Parathyroid adenoma (tissue), 2 donors: ENCODE data around the gene C19orf73.

Source experiments
- H2AFZ ChIP-seq: fragments of 300-600 bp; sonication (generic); one replicate; pipeline ENCODE4 v1.7.0; 2017; ENCODE audit warnings: antibody characterized with exemption, mild to moderate bottlenecking
- H3K27ac ChIP-seq: fragments of 300-600 bp; sonication (generic); one replicate; pipeline ENCODE4 v1.7.0; 2017
- H3K27me3 ChIP-seq: fragments of 300-600 bp; sonication (generic); one replicate; pipeline ENCODE4 v1.7.0; 2017; ENCODE audit warnings: low read length; ENCODE audit not compliant: control insufficient read depth, insufficient read depth
- H3K36me3 ChIP-seq: fragments of 300-600 bp; sonication (generic); one replicate; pipeline ENCODE4 v1.7.0; 2017; ENCODE audit warnings: low read length; ENCODE audit not compliant: control insufficient read depth, insufficient read depth
- H3K4me1 ChIP-seq: fragments of 300-600 bp; sonication (generic); one replicate; pipeline ENCODE4 v1.7.0; 2017; ENCODE audit warnings: control low read depth
- H3K4me2 ChIP-seq: fragments of 300-600 bp; sonication (generic); one replicate; pipeline ENCODE4 v1.7.0; 2017; ENCODE audit warnings: low read length
- H3K4me3 ChIP-seq: fragments of 300-600 bp; sonication (generic); one replicate; pipeline ENCODE4 v1.7.0; 2017; ENCODE audit warnings: low read depth, low read length
- H3K79me2 ChIP-seq: fragments of 300-600 bp; sonication (generic); one replicate; pipeline ENCODE4 v1.7.0; 2017; ENCODE audit warnings: control low read depth
- H3K9ac ChIP-seq: fragments of 300-600 bp; sonication (generic); one replicate; pipeline ENCODE4 v1.7.0; 2017; ENCODE audit warnings: mild to moderate bottlenecking
- H3K9me3 ChIP-seq: fragments of 300-600 bp; sonication (generic); one replicate; pipeline ENCODE4 v1.7.0; 2017; ENCODE audit warnings: low read length; ENCODE audit not compliant: control insufficient read depth
- CTCF ChIP-seq: fragments of 300-600 bp; sonication (generic); IDR thresholded peaks from one replicate; pipeline ENCODE4 v1.7.0; 2017; ENCODE audit warnings: antibody characterized with exemption, mild to moderate bottlenecking
- donor health status: primary hyperparathyroidism.

Gene C19orf73

GRCh38 chr19:49120868-49121267, 1.9 kb upstream of the C19orf73 start:
- Histone ChIP-seq H3K36me3 (no peaks in the 10 kb centered on the region), H3K79me2 (no peaks in the 10 kb centered on the region), H3K4me2 (no peak overlapping the region), H3K4me1 (peaks cover 17% of the 10 kb centered on the region), H3K9me3 (no peaks in the 10 kb centered on the region), H3K27me3 (no peaks in the 10 kb centered on the region), H3K27ac (no peak overlapping the region), H3K4me3 (no peak overlapping the region), H2AFZ (no peak overlapping the region), H3K9ac (no peak overlapping the region)
- TF ChIP-seq CTCF = no peak

GRCh38 chr19:49120325-49120683, 1.4 kb upstream of the C19orf73 start:
- no peaks in the 10 kb centered on the region for H3K27me3 ChIP-seq
- no peak for TF ChIP-seq CTCF
- H3K27ac ChIP-seq = no peak overlapping the region
- H3K79me2 ChIP-seq = no peaks in the 10 kb centered on the region
- no peaks in the 10 kb centered on the region for H3K36me3 ChIP-seq
- H3K4me3 ChIP-seq = no peak overlapping the region
- peak overlapping the region; percentile 91 for H3K4me2 ChIP-seq
- peaks cover 17% of the 10 kb centered on the region for H3K4me1 ChIP-seq
- no peaks in the 10 kb centered on the region for H3K9me3 ChIP-seq
- peak overlapping the region; percentile 69 for H3K9ac ChIP-seq
- peak overlapping the region; percentile 95 for H2AFZ ChIP-seq

GRCh38 chr19:49119411-49120324, 725 bp upstream of the C19orf73 start, which contains the start of gene PPFIA3:
Gene PPFIA3 (plus strand): TSS chr19:49119544. CDS start chr19:49127874, 8,330 bp downstream.
- peak within 1 kb of the TSS; percentile 69 for H3K9ac ChIP-seq
- H3K36me3 ChIP-seq = no peaks in the 10 kb centered on the region
- peak within 1 kb of the TSS; percentile 95 for H2AFZ ChIP-seq
- H3K4me2 ChIP-seq = peak within 1 kb of the TSS; percentile 100
- peak within 1 kb of the TSS; percentile 96 for H3K27ac ChIP-seq
- peaks cover 17% of the 10 kb centered on the region for H3K4me1 ChIP-seq
- no peaks in the 10 kb centered on the region for H3K27me3 ChIP-seq
- TF ChIP-seq CTCF = peak; percentile 5
- no peaks in the 10 kb centered on the region for H3K79me2 ChIP-seq
- peak within 1 kb of the TSS; percentile 91 for H3K4me3 ChIP-seq
- no peaks in the 10 kb centered on the region for H3K9me3 ChIP-seq

GRCh38 chr19:49117677-49118564, 1.0 kb downstream of the C19orf73 start:
- no peaks in the 10 kb centered on the region for H3K36me3 ChIP-seq
- no peak for TF ChIP-seq CTCF
- H3K4me2 ChIP-seq = peak overlapping the region; percentile 100
- H2AFZ ChIP-seq = peak overlapping the region; percentile 95
- H3K27me3 ChIP-seq = no peaks in the 10 kb centered on the region
- H3K4me1 ChIP-seq = peaks cover 21% of the 10 kb centered on the region
- H3K9ac ChIP-seq = no peak overlapping the region
- H3K79me2 ChIP-seq = no peaks in the 10 kb centered on the region
- peak overlapping the region; percentile 91 for H3K4me3 ChIP-seq
- peak overlapping the region; percentile 96 for H3K27ac ChIP-seq
- H3K9me3 ChIP-seq = no peaks in the 10 kb centered on the region
